GM12872 (cell line): ENCODE measurements around the gene CIDEA.

Experiments
- CTCF ChIP-seq: IDR thresholded peaks from 3 replicates; pipeline ENCODE4 v1.5.1; 2011; ENCODE audit warnings: low read depth, mild to moderate bottlenecking, low read length, moderate library complexity; ENCODE audit not compliant: insufficient read depth

Gene CIDEA

GRCh38 chr18:12248926-12249720, 5.0 kb upstream of the CIDEA start:
- no peak for TF ChIP-seq CTCF

GRCh38 chr18:12251311-12251710, 2.9 kb upstream of the CIDEA start:
- TF ChIP-seq CTCF = no peak

GRCh38 chr18:12252061-12252460, 2.1 kb upstream of the CIDEA start:
- TF ChIP-seq CTCF = no peak

GRCh38 chr18:12253027-12253426, 1.1 kb upstream of the CIDEA start:
- no peak for TF ChIP-seq CTCF

- no peak for TF ChIP-seq CTCF
These were observed 462 bp upstream of the CIDEA start for GRCh38 chr18:12253663-12254135.

GRCh38 chr18:12254820-12255511, 805 bp downstream of the CIDEA start:
- no peak for TF ChIP-seq CTCF

- TF ChIP-seq CTCF = no peak
These were observed 1.5 kb downstream of the CIDEA start for GRCh38 chr18:12255626-12256026.
